Renal cortex interstitium (tissue), 15 donors: ENCODE measurements around the gene GTSE1. TPM values are rescaled to one million over a fixed set of nuclear protein-coding genes. Genes with fewer than 3 reads are reported as not detected.
"Not testable (repeated sequence)": the region's sequence is repeated elsewhere in the genome, so short reads cannot be mapped to it uniquely, and the experiment has no call there.

Source experiments
- DNase-seq, 11 donors: peaks; one replicate each; pipeline ENCODE4 v3.0.0-alpha.2; 2013; ENCODE audit warnings: low read depth in 9 of 11, low spot score in 4 of 11; ENCODE audit errors: extremely low read depth in 1 of 11
- long read RNA-seq, 16 experiments: transcript quantifications; one replicate each; lab custom pipeline, GENCODE V29; 2026
- polyA plus RNA-seq, 3 donors: library from polyadenylated mRNA; unstranded; fragments of 120-200 nt; gene quantifications; one replicate each; pipeline ENCODE4 v1.2.1, GENCODE V29; 2013; ENCODE audit not compliant: insufficient read length in 3 of 3

The GTSE1 gene
- polyA plus RNA-seq: 10 to 100 TPM; 17.2 to 19.3 (median 17.9) TPM
- long read RNA-seq, donor 1: 0 reads
- long read RNA-seq, donor 2, partial matches to known transcripts: 0 of 2 reads
- long read RNA-seq, donor 2, other reads (novel, unspliced or antisense): 0 of 2 reads
- long read RNA-seq, donor 3: 0 reads
- long read RNA-seq, donor 4, partial matches to known transcripts: 0 of 4 reads
- long read RNA-seq, donor 4, other reads (novel, unspliced or antisense): 0 of 4 reads
- long read RNA-seq, donor 5, transcript GTSE1-204 (2 exons, 751 nt): major isoform, 6 of 8 reads
- long read RNA-seq, donor 5, partial matches to known transcripts: 0 of 8 reads
- long read RNA-seq, donor 5, other reads (novel, unspliced or antisense): 0 of 8 reads
- long read RNA-seq, donor 6, partial matches to known transcripts: 0 of 3 reads
- long read RNA-seq, donor 6, other reads (novel, unspliced or antisense): 0 of 3 reads
- long read RNA-seq, donor 7, partial matches to known transcripts: 8 of 11 reads
- long read RNA-seq, donor 7, other reads (novel, unspliced or antisense): 0 of 11 reads
- long read RNA-seq, donor 8, transcript GTSE1-204 (2 exons, 751 nt): major isoform, 6 of 21 reads
- long read RNA-seq, donor 8, partial matches to known transcripts: 13 of 21 reads
- long read RNA-seq, donor 8, other reads (novel, unspliced or antisense): 0 of 21 reads
- long read RNA-seq, donor 9, partial matches to known transcripts: 0 of 2 reads
- long read RNA-seq, donor 9, other reads (novel, unspliced or antisense): 0 of 2 reads
- long read RNA-seq, donor 10, partial matches to known transcripts: 0 of 2 reads
- long read RNA-seq, donor 10, other reads (novel, unspliced or antisense): 0 of 2 reads
- long read RNA-seq, donor 11, partial matches to known transcripts: 0 of 2 reads
- long read RNA-seq, donor 11, other reads (novel, unspliced or antisense): 0 of 2 reads
- long read RNA-seq, donor 12: 0 reads
- long read RNA-seq, donor 13, partial matches to known transcripts: 9 of 11 reads
- long read RNA-seq, donor 13, other reads (novel, unspliced or antisense): 0 of 11 reads
- long read RNA-seq, donor 14, partial matches to known transcripts: 0 of 3 reads
- long read RNA-seq, donor 14, other reads (novel, unspliced or antisense): 0 of 3 reads
- long read RNA-seq, donor 15, partial matches to known transcripts: 0 of 1 reads
- long read RNA-seq, donor 15, other reads (novel, unspliced or antisense): 0 of 1 reads
- long read RNA-seq, donor 16, transcript GTSE1-204 (2 exons, 751 nt): major isoform, 7 of 8 reads
- long read RNA-seq, donor 16, partial matches to known transcripts: 0 of 8 reads
- long read RNA-seq, donor 16, other reads (novel, unspliced or antisense): 0 of 8 reads

- DNase-seq: peak; percentile 95 to 99 (median 97)
These were observed at the start of gene GTSE1 for GRCh38 chr22:46296257-46297150. GTSE1 (plus strand) TSS chr22:46296870; CDS start chr22:46297401, 531 bp downstream.

DNA sequence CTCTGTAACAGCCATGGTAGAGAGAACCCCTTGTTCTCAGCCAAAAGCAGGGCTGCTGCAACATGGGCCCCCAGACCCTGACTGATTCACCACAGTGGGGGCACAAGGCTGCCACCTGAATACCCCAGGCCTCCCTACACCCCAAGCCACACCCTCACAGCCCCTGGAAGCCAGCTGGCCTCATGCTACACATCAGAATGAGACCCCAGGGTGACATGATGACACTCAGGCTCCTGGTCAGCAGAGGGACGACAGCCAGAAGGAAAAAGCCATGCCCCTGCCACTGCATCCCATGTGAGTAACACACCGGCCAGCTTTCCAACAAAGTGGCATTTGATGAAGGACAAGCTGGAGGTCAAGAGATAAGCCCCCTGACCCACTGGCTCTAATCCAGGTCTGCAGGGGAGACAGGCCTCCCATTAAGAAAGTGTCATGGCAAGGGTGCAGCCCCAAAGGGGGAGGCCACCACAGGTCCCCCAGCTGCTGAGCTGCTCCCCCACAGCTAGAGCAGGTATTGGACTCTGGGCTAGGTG, 49.2 kb upstream of the GTSE1 start:
- no peak for DNase-seq

DNA sequence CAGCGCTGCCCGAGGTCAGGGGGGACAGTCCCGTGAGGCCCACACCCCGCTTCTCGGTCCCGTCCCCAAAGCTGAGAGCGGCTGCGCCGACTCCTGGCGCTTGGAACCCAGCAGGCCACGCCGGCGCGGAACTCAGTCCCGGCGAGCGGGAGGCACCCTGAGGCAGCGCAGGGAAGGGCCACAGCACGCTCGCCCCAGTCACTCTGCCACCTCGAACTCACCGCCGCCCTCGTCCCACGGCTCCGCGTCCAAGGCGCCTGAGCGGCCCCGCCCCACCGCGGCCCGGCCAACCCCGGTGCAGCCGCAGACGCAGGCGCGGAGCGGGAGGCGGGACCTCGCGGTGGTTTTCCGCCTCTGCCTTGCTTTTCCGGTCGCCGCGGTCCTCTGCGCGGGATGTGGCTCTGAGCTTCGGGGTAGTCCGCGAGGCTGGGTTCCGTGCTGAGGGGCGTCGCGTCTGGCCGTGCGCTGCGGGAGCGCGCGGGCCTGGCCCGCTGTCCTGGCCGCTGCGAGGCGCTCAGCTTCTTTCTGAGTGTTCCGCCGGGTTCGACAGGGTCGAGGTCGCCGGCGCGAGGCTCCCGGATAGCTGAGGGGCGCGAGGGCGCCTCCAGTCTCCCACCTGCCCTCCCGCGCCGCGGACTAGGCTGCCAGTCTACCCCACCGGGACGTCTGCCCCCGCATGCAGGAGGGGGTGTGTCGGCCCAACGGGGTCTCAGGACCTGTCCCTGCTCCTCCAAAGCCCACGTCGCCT, 46.5 kb upstream of the GTSE1 start, which contains the start of gene CDPF1:
TSS of gene CDPF1 (minus strand) at position 259 of the 748 bp plus-strand sequence. CDS start 2,009 bp downstream, outside the sequence.
- DNase-seq: peak; percentile 59 to 86 (median 81)

- no peak for DNase-seq
These were observed 45.9 kb upstream of the GTSE1 start for GRCh38 chr22:46250783-46251125.

GRCh38 chr22:46251266-46251665, 45.4 kb upstream of the GTSE1 start:
- DNase-seq: no peak

DNA sequence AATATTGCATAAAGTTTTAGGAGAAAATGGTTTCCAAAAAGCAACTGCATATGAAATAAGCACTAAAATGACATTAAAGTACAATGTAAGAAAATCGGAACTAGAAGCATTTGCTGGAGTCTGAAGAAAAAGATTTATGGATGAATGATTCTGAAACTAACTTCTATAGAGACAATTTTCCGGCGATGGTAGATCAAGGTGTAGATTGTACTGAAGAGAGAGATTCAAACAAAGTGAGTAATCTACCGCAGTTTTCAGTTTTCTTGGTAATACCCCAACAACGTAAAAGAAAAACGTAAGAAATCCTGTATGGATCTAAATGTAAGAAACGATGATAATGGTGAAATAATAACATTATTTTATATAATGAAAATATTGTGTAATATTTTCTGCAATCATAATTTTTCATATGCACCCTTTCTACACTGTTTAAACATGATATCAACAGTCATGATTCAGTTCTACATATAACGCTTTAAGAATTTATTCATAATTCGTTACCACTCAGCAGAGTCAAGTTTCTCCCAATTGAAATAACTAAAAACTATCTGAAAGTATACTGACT, 44.8 kb upstream of the GTSE1 start:
- DNase-seq: no peak

DNA sequence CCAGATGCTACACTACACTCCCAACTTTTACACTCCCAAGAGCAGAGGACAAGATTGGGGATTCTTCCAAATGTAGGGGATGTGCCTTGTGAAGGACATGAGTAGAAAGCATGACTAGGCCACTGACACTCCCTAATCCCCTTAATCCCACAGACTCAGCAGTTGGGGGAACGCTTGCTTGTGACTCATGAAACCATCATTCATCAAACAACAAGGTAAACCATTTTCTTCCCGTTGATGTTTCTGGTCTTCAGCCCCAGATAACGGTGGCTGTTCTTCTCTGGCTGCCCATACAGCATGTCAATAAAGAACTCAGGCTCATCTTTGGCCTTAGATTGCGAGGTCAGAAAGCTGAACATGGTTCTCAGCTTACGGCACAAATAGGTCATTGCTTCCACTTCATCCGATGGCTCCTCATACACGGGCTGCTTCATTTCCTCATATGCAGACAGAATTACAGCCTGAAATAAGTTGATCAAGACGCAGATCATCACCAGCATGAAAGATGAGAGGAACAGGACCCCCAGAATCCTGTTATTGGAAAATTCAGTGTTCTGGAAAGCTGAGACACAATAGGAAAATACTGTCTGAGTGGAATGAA, 40.2 kb upstream of the GTSE1 start:
- DNase-seq: no peak

- DNase-seq: no peak
These were observed 37.3 kb upstream of the GTSE1 start for GRCh38 chr22:46259374-46259773.

DNA sequence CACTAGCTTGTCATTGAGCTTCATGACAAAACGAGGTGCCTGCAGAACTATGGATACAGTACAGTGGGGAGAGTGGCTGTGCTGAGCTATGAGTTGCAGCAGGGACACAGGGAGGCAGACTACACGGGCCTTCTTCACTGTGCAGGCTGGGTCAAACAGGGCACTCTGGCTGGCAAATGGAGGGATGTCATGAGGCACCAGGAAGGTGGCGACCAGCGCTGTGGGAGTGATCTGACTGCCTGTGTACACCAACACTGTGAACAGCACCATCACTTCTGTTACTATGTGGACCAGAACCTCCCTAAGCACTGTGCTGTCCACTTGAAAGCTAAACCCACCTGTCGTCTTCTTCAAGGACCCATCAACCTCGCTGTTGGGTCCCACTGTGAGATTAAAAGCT, 36.6 kb upstream of the GTSE1 start:
- DNase-seq: no peak

- DNase-seq: peak in 3 of 11 donors; percentile 28 to 40 (median 40)
These were observed 34.0 kb upstream of the GTSE1 start for GRCh38 chr22:46262449-46263215.

GRCh38 chr22:46263216-46263590, 33.5 kb upstream of the GTSE1 start, which contains the start of gene PKDREJ:
PKDREJ (minus strand) TSS chr22:46263343; CDS start chr22:46263322, 21 bp downstream.
- no peak for DNase-seq

DNA sequence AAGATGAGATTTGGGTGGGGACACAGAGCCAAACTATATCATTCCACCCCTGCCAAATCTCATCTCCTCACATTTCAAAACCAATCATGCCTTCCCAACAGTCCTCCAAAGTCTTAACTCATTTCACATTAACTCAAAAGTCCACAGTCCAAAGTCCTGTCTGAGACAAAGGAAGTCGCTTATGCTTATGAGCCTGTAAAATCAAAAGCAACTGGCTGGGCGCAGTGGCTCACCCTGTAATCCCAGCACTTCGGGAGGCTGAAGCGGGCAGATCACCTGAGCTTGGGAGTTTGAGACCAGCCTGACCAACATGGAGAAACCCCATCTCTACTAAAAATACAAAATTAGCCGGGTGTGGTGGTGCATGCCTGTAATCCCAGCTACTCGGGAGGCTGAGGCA, 32.1 kb upstream of the GTSE1 start:
- DNase-seq: not testable (repeated sequence)

DNA sequence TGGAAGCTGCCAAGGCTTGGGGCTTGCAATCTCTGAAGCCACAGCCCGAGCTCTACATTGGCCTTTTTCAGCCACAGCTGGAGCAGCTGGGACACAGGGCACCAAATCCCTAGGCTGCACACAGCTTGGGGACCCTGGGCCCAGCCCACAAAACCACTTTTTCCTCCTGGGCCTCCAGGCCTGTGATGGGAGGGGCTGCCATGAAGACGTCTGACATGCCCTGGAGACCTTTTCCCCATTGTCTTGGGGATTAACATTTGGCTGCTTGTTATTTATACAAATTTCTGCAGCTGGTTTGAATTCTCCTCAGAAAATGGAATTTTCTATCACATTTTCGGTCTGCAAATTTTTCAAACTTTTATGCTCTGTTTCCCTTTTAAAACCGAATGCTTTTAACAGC, 31.0 kb upstream of the GTSE1 start:
- not testable (repeated sequence) for DNase-seq

DNA sequence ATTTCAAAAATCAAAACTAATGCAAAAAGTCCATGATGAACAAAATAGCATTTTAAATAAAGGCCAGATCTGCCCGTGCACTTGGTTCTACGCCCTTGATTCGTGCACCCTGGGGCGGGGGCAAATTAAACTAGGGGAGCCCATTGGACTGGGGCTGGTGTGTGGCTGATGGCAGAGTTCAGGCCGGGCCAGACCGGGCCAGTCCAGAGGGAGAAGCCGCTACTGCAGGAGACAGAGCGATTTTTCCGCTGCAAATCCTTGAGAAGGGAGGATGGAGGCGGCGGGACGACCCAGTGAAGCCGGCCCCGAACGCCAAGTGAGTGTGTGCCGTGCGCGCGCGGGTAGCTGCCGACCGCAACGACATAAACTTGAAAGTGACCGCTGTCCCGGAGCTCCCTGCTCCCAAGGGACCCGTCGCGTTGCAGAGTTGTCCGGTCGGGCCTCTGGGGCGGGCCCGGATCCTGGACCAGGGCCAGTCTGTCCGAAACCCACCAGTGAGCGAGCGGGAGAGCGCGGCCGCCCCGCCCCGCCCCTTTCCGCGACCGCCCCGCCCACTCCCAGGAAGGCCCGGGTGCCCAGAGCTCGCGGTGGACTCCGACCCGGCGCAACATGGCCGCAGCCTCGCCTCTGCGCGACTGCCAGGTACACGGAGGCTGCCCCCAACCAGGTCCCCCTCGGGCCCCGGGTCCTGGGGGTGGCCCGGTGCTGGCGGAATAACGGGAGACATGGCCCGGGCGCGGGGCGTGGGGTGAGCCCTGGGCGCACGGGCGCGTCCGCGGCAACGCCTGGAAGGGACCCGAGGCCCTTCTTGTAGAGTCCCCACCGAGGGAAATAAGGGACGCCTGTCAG, 29.0 kb upstream of the GTSE1 start, which contains the start of gene TTC38:
TSS of gene TTC38 (plus strand) at position 578 of the 849 bp plus-strand sequence. CDS start at position 610, 32 bp downstream.
- DNase-seq: peak in 10 of 11 donors; percentile 41 to 84 (median 78)
